GM12892 (cell line): ENCODE results near the gene IFNAR2. TPM values are rescaled to one million over a fixed set of nuclear protein-coding genes. Genes with fewer than 3 reads are reported as not detected.

Experiments used
- DNase-seq: peaks from one replicate; pipeline ENCODE4 v3.0.0; 2011; ENCODE audit not compliant: insufficient read length
- FAIRE-seq: peaks from 2 replicates; lab custom pipeline; 2011; peaks lifted over from hg19 to GRCh38; lab: Jason Lieb, UNC
- POLR2A ChIP-seq: IDR thresholded peaks from 2 replicates; pipeline ENCODE4 v1.6.1; 2011; ENCODE audit warnings: low read depth, low read length, control low read depth
- POLR2AphosphoS5 ChIP-seq: IDR thresholded peaks from 2 replicates; pipeline ENCODE4 v1.6.1; 2011; ENCODE audit warnings: low read depth, low read length, control low read depth
- TAF1 ChIP-seq: IDR thresholded peaks from 2 replicates; pipeline ENCODE4 v1.6.1; 2011; ENCODE audit warnings: low read depth, mild to moderate bottlenecking, control low read depth, low read length, borderline replicate concordance
- polyA plus RNA-seq: library from polyadenylated mRNA; unstranded; fragments of >200 nt; gene quantifications from one replicate; pipeline ENCODE4 v1.2.1, GENCODE V29; 2012; ENCODE audit warnings: missing spikeins, inconsistent platforms; ENCODE audit not compliant: missing spikeins

IFNAR2 gene
- polyA plus RNA-seq, result 50.3 TPM

DNA sequence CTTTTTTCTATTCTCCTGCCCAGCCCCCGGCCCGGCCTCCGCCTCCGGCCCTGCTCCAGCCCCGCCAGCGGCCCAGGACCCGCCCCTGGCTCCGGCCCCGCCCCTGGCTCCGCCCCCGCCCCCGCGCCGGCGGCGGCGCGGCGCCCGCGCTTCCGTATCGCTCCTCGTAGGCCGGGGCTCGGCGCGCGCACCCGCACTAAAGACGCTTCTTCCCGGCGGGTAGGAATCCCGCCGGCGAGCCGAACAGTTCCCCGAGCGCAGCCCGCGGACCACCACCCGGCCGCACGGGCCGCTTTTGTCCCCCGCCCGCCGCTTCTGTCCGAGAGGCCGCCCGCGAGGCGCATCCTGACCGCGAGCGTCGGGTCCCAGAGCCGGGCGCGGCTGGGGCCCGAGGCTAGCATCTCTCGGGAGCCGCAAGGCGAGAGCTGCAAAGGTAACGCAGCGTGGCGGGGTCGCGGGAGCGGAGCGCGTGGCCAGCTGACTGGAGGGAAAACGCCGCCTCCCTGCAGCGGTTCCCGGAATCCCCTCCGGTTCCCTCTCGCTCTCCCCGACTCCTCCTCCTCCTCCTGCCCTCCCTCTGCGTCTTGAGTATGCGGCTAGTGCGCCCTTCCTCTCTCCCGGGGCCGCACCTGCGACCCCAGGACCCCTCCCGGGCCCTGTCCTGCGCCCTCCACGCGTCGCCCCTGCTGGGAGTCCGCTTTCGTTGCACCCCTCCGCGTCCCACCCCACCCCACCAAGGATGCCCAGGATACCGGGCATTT is at the start of gene IFNAR2:
Gene IFNAR2, plus strand, starts transcription at position 155 of the 761 bp plus-strand sequence. CDS start 11,985 bp downstream, outside the sequence.
- FAIRE-seq (peak; percentile 84), DNase-seq (peak; percentile 89)
- TF ChIP-seq POLR2A, result peak; percentile 58; the same call in 1 of the 2 replicates
- TF ChIP-seq POLR2AphosphoS5, result no peak; the same call in 1 of the 2 replicates
- TF ChIP-seq TAF1, result peak; percentile 46; the same call in 1 of the 2 replicates

DNA sequence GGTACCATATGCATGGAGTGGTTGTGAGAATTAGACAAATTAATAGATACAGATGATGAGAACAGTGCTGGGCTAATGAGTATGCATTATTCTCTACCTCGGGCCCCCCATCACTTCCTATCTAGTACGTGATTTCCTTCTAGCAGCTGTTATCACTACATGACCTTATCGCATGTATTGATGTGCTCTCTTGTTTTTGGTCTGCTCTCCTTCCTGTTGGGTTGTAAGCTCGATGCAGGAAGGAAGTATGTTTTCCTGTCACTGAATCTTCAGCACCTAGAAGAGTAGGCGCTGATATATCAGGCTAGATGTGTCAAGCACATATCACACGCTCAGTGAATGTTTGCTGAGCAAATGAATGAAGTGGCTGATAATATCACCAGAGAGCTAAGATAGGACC is 43.9 kb upstream of the IFNAR2 start:
- FAIRE-seq, result peak; percentile 66
- TF ChIP-seq TAF1, result no peak
- TF ChIP-seq POLR2A, result no peak
- no peak for TF ChIP-seq POLR2AphosphoS5
- no peak for DNase-seq

DNA sequence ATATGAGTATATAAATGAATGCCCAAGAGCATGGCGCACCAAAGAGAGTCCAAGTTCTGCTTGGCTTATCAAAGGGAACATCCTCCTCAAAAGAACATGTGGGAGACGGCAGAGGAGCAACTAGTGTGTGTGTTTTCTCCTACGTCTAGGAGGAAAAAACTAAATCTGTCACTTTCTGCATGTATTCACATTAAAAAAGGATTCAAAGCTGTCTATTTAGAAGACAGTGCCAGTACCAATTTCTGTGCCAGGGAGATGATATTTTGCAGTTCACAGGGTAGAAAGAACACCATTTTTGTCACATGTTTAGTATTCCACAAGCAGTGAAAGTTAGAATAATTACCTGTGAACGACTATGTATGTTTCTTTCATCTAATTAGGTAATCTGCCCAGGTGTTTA is 42.5 kb upstream of the IFNAR2 start:
- DNase-seq (no peak), FAIRE-seq (no peak)
- TF ChIP-seq POLR2AphosphoS5 (no peak), POLR2A (no peak), TAF1 (no peak)

DNA sequence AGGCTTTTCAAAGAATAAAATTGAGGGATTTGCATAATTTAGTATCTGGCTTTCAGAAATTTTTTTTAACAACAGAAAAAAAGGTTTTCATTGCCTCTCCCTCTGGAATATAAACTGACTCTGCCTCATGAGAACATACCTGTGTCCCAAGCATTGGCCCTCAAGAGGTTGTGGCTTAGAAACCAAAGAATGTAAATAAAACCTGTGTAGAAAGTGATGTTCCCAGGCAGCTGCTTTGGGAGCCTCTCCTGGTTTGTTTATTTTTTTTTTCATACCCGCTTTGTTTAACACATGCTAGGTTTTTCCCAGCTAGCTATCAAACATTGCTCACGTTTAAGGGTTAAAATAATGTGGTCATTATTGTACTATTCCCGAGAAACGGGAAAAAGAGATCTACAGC is 40.5 kb upstream of the IFNAR2 start:
- DNase-seq (no peak), FAIRE-seq (no peak)
- TF ChIP-seq TAF1 (no peak), POLR2A (no peak), POLR2AphosphoS5 (no peak)

DNA sequence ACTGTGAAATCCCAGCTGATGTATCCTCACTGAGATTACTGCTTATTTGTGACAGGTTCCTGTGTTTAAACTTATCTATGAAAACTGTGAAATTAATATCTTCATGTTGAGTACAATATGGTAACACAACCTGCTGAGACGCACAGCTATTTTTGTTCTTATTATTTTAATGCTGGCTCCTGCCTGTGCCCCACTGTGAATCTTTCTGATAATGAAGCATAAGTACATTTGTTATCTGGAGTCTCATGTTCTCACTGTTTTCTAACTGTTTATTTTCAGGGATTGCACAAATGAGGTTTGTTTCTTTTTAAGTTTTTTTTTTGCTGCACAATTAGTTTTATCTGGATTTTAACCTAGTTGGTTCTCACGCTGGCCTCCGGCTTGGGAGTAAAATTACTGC is 39.9 kb upstream of the IFNAR2 start:
- no peak for FAIRE-seq
- no peak for DNase-seq

DNA sequence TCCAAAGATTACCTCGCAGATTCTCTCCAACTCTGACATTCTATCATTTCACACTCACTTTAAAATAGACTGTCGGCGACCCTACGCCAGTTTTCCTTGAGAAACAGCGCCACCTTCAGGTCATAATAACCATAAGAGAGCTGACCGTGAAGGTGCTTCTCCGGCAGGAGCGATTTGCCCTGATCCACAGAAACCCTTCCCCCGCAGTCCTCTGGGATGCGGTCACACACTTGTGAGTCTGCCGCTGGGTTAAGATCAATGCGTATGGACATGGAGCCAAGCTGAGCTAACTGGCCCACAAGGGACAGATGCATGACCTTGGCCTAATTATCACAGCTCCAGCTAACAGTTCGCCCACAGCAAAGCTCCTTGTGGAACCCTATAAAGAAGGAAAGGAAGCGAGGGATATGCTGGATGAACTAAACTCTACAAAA is 32.8 kb upstream of the IFNAR2 start:
- peak; percentile 88 for FAIRE-seq

More for the DNA sequence above, 39.9 kb upstream of the IFNAR2 start:
- no peak for TF ChIP-seq TAF1

DNA sequence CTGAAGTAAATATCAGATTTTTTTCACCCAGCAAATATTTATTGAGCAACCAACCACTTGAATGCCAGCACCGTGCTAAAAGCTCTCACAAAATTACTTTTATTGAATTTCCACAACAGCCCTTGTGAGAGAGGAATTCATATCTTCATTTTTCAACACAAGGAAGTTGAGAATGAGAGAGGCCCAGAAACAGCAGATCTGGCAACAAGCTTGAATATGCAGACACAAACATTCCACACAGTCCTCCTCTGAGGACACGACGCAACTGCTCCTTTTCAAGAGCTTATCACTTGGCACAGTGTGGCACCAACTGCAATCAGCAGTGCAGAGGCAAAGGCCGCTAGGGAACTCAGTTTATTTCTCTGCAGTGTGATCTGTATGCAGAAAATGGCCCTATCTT is 32.2 kb upstream of the IFNAR2 start:
- FAIRE-seq, result no peak

More for the DNA sequence above, 32.8 kb upstream of the IFNAR2 start:
- DNase-seq, result no peak
- TF ChIP-seq POLR2A (no peak), TAF1 (no peak), POLR2AphosphoS5 (no peak)

DNA sequence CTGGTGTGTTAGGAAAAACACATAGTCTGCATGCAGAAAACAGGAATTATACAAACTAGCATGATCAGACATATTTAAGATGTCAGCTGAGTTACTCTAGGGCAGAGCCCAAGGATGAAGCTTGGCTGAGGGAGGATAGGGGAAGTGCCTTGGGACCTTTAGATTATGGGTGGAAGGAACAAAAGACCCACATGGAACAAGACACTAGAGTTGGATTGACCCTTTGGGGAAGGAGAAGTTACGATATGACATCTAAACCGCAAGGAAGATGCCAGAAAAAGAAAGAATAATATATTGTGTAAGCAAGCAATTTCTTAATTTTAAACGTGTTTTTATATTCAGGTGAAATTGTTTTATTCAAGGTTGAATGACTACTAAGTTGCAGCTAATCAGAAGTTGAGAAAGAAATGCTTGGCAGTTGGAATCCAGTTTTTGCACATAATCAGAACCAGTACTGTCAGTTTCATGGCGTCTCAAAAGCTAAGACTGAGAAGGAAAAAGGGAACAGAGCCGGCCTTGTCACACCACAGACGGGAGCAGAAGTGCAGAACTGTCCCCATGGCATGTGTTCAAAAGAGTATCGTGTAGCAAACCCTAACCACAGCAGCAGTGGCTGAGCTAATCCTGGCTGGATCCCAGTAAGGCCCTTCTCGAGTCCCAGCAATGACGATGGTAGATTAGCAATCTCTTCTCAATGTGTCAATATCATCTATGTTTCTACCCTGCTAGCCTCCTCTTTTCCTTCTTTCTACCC is 31.2 kb upstream of the IFNAR2 start:
- TF ChIP-seq POLR2AphosphoS5, result no peak
- no peak for TF ChIP-seq TAF1
- TF ChIP-seq POLR2A, result no peak
- DNase-seq, result no peak
- FAIRE-seq, result no peak

More for the DNA sequence above, 32.2 kb upstream of the IFNAR2 start:
- DNase-seq, result no peak
- TF ChIP-seq POLR2A, result no peak
- no peak for TF ChIP-seq POLR2AphosphoS5
- no peak for TF ChIP-seq TAF1

DNA sequence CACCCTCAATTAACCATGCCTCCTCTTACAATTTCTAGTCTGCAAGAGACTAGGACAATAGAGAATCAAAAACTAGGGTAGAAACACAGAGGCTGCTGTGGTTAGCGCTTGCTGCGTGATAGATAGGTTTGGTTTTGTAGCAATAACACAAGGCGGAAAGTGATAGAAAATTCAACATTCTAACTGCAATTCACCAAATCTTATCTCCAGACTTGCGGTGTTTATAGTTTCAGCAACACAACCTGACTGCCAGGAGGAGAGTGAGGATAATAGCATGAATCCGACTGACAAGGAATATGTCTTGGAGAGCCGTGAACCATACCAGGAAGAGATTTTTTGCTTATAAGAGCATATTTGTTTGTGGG is 30.7 kb upstream of the IFNAR2 start:
- no peak for TF ChIP-seq TAF1
- no peak for TF ChIP-seq POLR2AphosphoS5
- TF ChIP-seq POLR2A, result no peak
- no peak for DNase-seq
- no peak for FAIRE-seq

DNA sequence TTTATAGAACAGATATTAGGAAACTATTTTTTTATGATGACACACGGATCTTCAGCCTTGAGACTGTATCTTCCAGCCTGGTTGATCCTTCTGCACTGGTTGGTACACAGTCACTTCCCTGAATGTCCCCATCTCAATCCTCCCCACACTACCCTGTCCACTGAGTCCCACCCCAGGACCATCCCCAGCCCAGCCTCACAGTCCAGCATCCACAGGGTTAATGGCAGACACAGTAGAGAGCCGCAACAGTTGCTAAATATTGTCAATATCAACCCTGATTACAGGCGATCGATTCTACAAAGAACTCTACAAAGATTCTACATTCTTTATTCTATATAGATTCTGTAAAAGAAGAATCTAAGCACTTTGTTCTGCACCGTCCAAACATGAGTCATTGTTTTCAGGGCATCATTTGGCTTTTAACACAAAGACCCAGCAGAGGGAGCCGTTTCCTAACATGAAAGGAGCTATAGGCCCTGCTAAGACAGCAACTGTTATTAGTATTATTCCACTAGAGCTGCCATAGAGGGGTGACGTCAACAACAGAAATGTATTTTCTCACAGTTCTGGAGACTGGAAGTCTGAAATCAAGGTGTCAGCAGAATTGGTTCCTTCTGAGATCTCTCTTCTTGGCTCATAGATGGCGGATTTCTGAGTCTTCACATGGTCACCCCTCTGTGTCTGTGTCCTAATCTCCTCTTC is 30.1 kb upstream of the IFNAR2 start:
- DNase-seq (no peak), FAIRE-seq (peak; percentile 65)
- TF ChIP-seq POLR2A (no peak), TAF1 (no peak)

DNA sequence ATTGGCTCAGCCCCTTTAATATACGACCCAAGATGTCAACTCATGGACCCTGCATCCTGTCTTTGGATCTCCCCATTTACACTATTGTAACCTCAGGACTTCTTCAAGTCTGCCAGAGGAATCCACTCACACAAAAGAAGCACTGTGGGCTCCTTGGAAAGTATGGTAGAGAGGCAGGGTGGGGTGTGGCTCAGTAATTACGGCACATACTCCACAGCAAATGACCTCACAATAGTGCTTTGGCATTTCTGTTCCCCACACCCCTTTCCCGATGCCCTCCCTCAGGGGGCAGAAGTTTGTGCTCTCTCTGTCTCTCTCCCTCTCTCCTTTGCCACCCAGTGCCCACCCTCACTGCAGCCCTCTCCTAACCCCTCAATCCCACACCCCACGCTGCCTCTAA is 27.8 kb upstream of the IFNAR2 start:
- DNase-seq, result no peak

More for the DNA sequence above, 27.8 kb upstream of the IFNAR2 start:
- no peak for FAIRE-seq
- TF ChIP-seq TAF1, result no peak
- TF ChIP-seq POLR2AphosphoS5, result no peak
- no peak for TF ChIP-seq POLR2A
